GM19467 (cell line): ENCODE data around the gene PHEX.

Experiments used
- ATAC-seq: cut with Tn5 transposase; IDR thresholded peaks from one replicate; pipeline ENCODE4 v1.9.1; 2021; ENCODE audit warnings: mild to moderate bottlenecking, moderate library complexity; ENCODE audit not compliant: unreplicated experiment

The PHEX gene

GRCh38 chrX:22097012-22097694 lies 65.0 kb downstream of the PHEX start:
- no peak for ATAC-seq

GRCh38 chrX:22105231-22105630 lies 73.1 kb downstream of the PHEX start:
- ATAC-seq, result no peak

- no peak for ATAC-seq
Observed at GRCh38 chrX:22105971-22106370, 73.8 kb downstream of the PHEX start.

GRCh38 chrX:22109442-22109841 lies 77.3 kb downstream of the PHEX start:
- ATAC-seq, result no peak

- ATAC-seq, result no peak
Observed at GRCh38 chrX:22110729-22111494, 78.8 kb downstream of the PHEX start.

GRCh38 chrX:22116605-22117546 lies 84.8 kb downstream of the PHEX start:
- no peak for ATAC-seq

GRCh38 chrX:22117633-22118032 lies 85.5 kb downstream of the PHEX start:
- ATAC-seq, result no peak

GRCh38 chrX:22118161-22118830 lies 86.2 kb downstream of the PHEX start:
- ATAC-seq, result no peak

GRCh38 chrX:22121161-22121560 lies 89.0 kb downstream of the PHEX start:
- ATAC-seq, result no peak

GRCh38 chrX:22122510-22122909 lies 90.4 kb downstream of the PHEX start:
- ATAC-seq, result no peak

- ATAC-seq, result no peak
Observed at GRCh38 chrX:22124098-22124497, 92.0 kb downstream of the PHEX start.

- no peak for ATAC-seq
Observed at GRCh38 chrX:22125481-22125880, 93.4 kb downstream of the PHEX start.

GRCh38 chrX:22126327-22126726 lies 94.2 kb downstream of the PHEX start:
- no peak for ATAC-seq

- no peak for ATAC-seq
Observed at GRCh38 chrX:22128961-22129360, 96.8 kb downstream of the PHEX start.

GRCh38 chrX:22134681-22135080 lies 102.6 kb downstream of the PHEX start:
- no peak for ATAC-seq

- ATAC-seq, result no peak
Observed at GRCh38 chrX:22135171-22135711, 103.1 kb downstream of the PHEX start.

GRCh38 chrX:22135994-22136684 lies 104.0 kb downstream of the PHEX start:
- ATAC-seq, result no peak

GRCh38 chrX:22136711-22137110 lies 104.6 kb downstream of the PHEX start:
- no peak for ATAC-seq

GRCh38 chrX:22139822-22140221 lies 107.7 kb downstream of the PHEX start:
- no peak for ATAC-seq
